ENCODE measurements around the gene CD302.

DNA sequence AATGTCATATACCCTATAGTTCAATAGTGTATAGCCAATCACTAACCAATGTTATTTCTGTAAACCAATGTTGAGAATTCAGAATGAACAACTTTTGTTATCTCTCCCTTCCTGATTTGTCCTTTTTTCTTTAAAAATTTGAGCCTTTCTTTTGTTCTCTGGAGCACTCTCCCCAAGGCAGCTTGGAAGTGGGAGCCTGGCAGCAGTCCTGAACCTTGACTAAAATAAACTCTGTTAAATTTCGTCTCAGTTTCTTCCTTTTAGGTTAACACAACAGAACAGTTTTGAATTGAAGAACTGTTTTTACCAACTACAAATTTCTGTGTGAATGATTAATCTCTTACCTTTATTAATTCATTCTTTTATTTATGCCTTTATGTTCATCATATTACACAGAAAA is 35.9 kb downstream of the CD302 start:
- no peak for TF ChIP-seq POLR2AphosphoS5 (IDR thresholded peaks at IDR 0.05)
- TF ChIP-seq, protein P1, sequence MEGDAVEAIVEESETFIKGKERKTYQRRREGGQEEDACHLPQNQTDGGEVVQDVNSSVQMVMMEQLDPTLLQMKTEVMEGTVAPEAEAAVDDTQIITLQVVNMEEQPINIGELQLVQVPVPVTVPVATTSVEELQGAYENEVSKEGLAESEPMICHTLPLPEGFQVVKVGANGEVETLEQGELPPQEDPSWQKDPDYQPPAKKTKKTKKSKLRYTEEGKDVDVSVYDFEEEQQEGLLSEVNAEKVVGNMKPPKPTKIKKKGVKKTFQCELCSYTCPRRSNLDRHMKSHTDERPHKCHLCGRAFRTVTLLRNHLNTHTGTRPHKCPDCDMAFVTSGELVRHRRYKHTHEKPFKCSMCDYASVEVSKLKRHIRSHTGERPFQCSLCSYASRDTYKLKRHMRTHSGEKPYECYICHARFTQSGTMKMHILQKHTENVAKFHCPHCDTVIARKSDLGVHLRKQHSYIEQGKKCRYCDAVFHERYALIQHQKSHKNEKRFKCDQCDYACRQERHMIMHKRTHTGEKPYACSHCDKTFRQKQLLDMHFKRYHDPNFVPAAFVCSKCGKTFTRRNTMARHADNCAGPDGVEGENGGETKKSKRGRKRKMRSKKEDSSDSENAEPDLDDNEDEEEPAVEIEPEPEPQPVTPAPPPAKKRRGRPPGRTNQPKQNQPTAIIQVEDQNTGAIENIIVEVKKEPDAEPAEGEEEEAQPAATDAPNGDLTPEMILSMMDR (IDR thresholded peaks at IDR 0.05), result no peak
- TF ChIP-seq POLR2A (IDR thresholded peaks at IDR 0.05), result no peak
- no peak for TF ChIP-seq EP300 (IDR thresholded peaks at IDR 0.05)

Measured in suprapubic skin (tissue), 4 donors.